Measurements from ENCODE around the gene SYCN. TPM values are rescaled to one million over a fixed set of nuclear protein-coding genes. Genes with fewer than 3 reads are reported as not detected.

Gene SYCN
- polyA plus RNA-seq, 6 donors from 2014 or later, result not detected

GRCh38 chr19:39158646-39159260 lies 45.3 kb downstream of the SYCN start:
- Mint-ChIP-seq H3K4me1 (peaks cover 18 to 32% (median 20%) of the 10 kb centered on the region in 3 donors), H3K4me3 (no peak overlapping the region), H3K27me3 (no peaks in the 10 kb centered on the region), H3K36me3 (no peaks in the 10 kb centered on the region), H3K9me3 (no peaks in the 10 kb centered on the region), H3K27ac (no peak overlapping the region)
- DNase-seq (no peak), ATAC-seq (ENCODE audit: low read depth in 2 of 2) (no peak)

GRCh38 chr19:39157997-39158389 lies 46.1 kb downstream of the SYCN start:
- peak overlapping the region in 1 of 6 donors; percentile 26 for H3K27ac Mint-ChIP-seq
- peaks cover 18 to 33% (median 18%) of the 10 kb centered on the region in 3 donors for H3K4me1 Mint-ChIP-seq
- no peaks in the 10 kb centered on the region for H3K9me3 Mint-ChIP-seq

GRCh38 chr19:39157275-39157996 lies 46.6 kb downstream of the SYCN start:
- ATAC-seq (ENCODE audit: low read depth in 2 of 2), result no peak
- Mint-ChIP-seq H3K36me3 (no peaks in the 10 kb centered on the region), H3K27me3 (no peaks in the 10 kb centered on the region), H3K4me1 (peaks cover 15 to 28% (median 18%) of the 10 kb centered on the region in 3 donors), H3K27ac (peak overlapping the region in 1 of 6 donors; percentile 26), H3K4me3 (no peak overlapping the region), H3K9me3 (no peaks in the 10 kb centered on the region)
- DNase-seq, result no peak

More at GRCh38 chr19:39157997-39158389, 46.1 kb downstream of the SYCN start:
- DNase-seq (no peak), ATAC-seq (ENCODE audit: low read depth in 2 of 2) (no peak)
- Mint-ChIP-seq H3K4me3 (no peak overlapping the region), H3K36me3 (no peaks in the 10 kb centered on the region), H3K27me3 (no peaks in the 10 kb centered on the region)

GRCh38 chr19:39156326-39157230 lies 47.5 kb downstream of the SYCN start:
- H3K4me1 Mint-ChIP-seq, result peaks cover 15 to 25% (median 18%) of the 10 kb centered on the region in 3 donors
- no peak overlapping the region for H3K27ac Mint-ChIP-seq
- H3K9me3 Mint-ChIP-seq, result no peaks in the 10 kb centered on the region
- ATAC-seq (ENCODE audit: low read depth in 2 of 2) (no peak), DNase-seq (no peak)
- H3K36me3 Mint-ChIP-seq, result no peaks in the 10 kb centered on the region
- H3K4me3 Mint-ChIP-seq, result no peak overlapping the region
- no peaks in the 10 kb centered on the region for H3K27me3 Mint-ChIP-seq

GRCh38 chr19:39155741-39156140 lies 48.3 kb downstream of the SYCN start:
- no peak for DNase-seq
- ATAC-seq (ENCODE audit: low read depth in 2 of 2), result no peak
- peak overlapping the region in 1 of 6 donors; percentile 88 for H3K27ac Mint-ChIP-seq
- no peaks in the 10 kb centered on the region for H3K27me3 Mint-ChIP-seq
- no peaks in the 10 kb centered on the region for H3K36me3 Mint-ChIP-seq
- H3K4me1 Mint-ChIP-seq, result peaks cover 18 to 27% (median 23%) of the 10 kb centered on the region in 3 donors
- H3K4me3 Mint-ChIP-seq, result no peak overlapping the region
- H3K9me3 Mint-ChIP-seq, result no peaks in the 10 kb centered on the region

- H3K36me3 Mint-ChIP-seq, result no peaks in the 10 kb centered on the region
- no peaks in the 10 kb centered on the region for H3K9me3 Mint-ChIP-seq
These were observed 48.9 kb downstream of the SYCN start for GRCh38 chr19:39155114-39155700.

GRCh38 chr19:39154629-39155100 lies 49.4 kb downstream of the SYCN start:
- H3K9me3 Mint-ChIP-seq, result no peaks in the 10 kb centered on the region
- H3K4me1 Mint-ChIP-seq, result peaks cover 19 to 30% (median 28%) of the 10 kb centered on the region in 3 donors
- no peak for ATAC-seq (ENCODE audit: low read depth in 2 of 2)
- no peaks in the 10 kb centered on the region for H3K27me3 Mint-ChIP-seq
- H3K27ac Mint-ChIP-seq, result no peak overlapping the region
- no peak for DNase-seq
- no peak overlapping the region for H3K4me3 Mint-ChIP-seq
- no peaks in the 10 kb centered on the region for H3K36me3 Mint-ChIP-seq

More at GRCh38 chr19:39155114-39155700, 48.9 kb downstream of the SYCN start:
- Mint-ChIP-seq H3K27me3 (no peaks in the 10 kb centered on the region), H3K4me3 (no peak overlapping the region), H3K27ac (no peak overlapping the region), H3K4me1 (peaks cover 19 to 28% (median 28%) of the 10 kb centered on the region in 3 donors)
- DNase-seq (no peak), ATAC-seq (ENCODE audit: low read depth in 2 of 2) (no peak)

GRCh38 chr19:39154100-39154628 lies 49.9 kb downstream of the SYCN start:
- ATAC-seq (ENCODE audit: low read depth in 2 of 2), result no peak
- no peak overlapping the region for H3K4me3 Mint-ChIP-seq

More at GRCh38 chr19:39154100-39154628, 49.9 kb downstream of the SYCN start:
- DNase-seq, result no peak
- H3K4me1 Mint-ChIP-seq, result peaks cover 19 to 30% (median 28%) of the 10 kb centered on the region in 3 donors
- no peak overlapping the region for H3K27ac Mint-ChIP-seq
- H3K9me3 Mint-ChIP-seq, result no peaks in the 10 kb centered on the region
- H3K36me3 Mint-ChIP-seq, result no peaks in the 10 kb centered on the region
- H3K27me3 Mint-ChIP-seq, result no peaks in the 10 kb centered on the region

Other genes starting within 250 kb of the SYCN start
- gene FBXO17, start 228.5 kb downstream of the SYCN start, polyA plus RNA-seq (ENCODE audit: low read depth in 6 of 6), result not detected
- not detected for gene FBXO27, start 171.7 kb downstream of the SYCN start, polyA plus RNA-seq (ENCODE audit: low read depth in 6 of 6)
- not detected for gene ACP7, start 119.9 kb downstream of the SYCN start, polyA plus RNA-seq (ENCODE audit: low read depth in 6 of 6)
- 1 to 10 TPM in 5 of 6 donors, under 1 TPM in 1; 0.09 to 2.6 (median 1.7) TPM for gene PAK4, start 78.5 kb downstream of the SYCN start, polyA plus RNA-seq (ENCODE audit: low read depth in 6 of 6)
- gene NCCRP1, start 7.3 kb downstream of the SYCN start, polyA plus RNA-seq (ENCODE audit: low read depth in 6 of 6), result not detected
- not detected for gene IFNL3, start 40.7 kb upstream of the SYCN start, polyA plus RNA-seq (ENCODE audit: low read depth in 6 of 6)
- not detected for gene IFNL4, start 44.6 kb upstream of the SYCN start, polyA plus RNA-seq (ENCODE audit: low read depth in 6 of 6)
- not detected for gene IFNL2, start 64.1 kb upstream of the SYCN start, polyA plus RNA-seq (ENCODE audit: low read depth in 6 of 6)
- gene IFNL1, start 92.1 kb upstream of the SYCN start, polyA plus RNA-seq (ENCODE audit: low read depth in 6 of 6), result not detected
- 1 to 10 TPM in 5 of 6 donors, not detected in 1; 1.0 to 2.2 (median 1.6) TPM for gene LRFN1, start 116.6 kb upstream of the SYCN start, polyA plus RNA-seq (ENCODE audit: low read depth in 6 of 6)
- gene GMFG, start 131.8 kb upstream of the SYCN start, polyA plus RNA-seq (ENCODE audit: low read depth in 6 of 6), result 1,000 to 10,000 TPM in 1 of 6 donors, 100 to 1,000 TPM in 5; 750 to 1,029 (median 856) TPM
- 10 to 100 TPM in 3 of 6 donors, 1 to 10 TPM in 3; 6.2 to 20.5 (median 9.7) TPM for gene SAMD4B, start 138.2 kb upstream of the SYCN start, polyA plus RNA-seq (ENCODE audit: low read depth in 6 of 6)
- 10 to 100 TPM; 11.6 to 62.4 (median 41.0) TPM for gene PAF1, start 186.8 kb upstream of the SYCN start, polyA plus RNA-seq (ENCODE audit: low read depth in 6 of 6)
- 10 to 100 TPM; 31.9 to 68.1 (median 57.5) TPM for gene MED29, start 187.1 kb upstream of the SYCN start, polyA plus RNA-seq (ENCODE audit: low read depth in 6 of 6)
- gene ZFP36, start 202.6 kb upstream of the SYCN start, polyA plus RNA-seq (ENCODE audit: low read depth in 6 of 6), result 100 to 1,000 TPM; 291 to 784 (median 445) TPM
- gene PLEKHG2, start 208.4 kb upstream of the SYCN start, polyA plus RNA-seq (ENCODE audit: low read depth in 6 of 6), result 1 to 10 TPM in 5 of 6 donors, not detected in 1; 2.5 to 8.3 (median 4.7) TPM
- gene RPS16, start 231.7 kb upstream of the SYCN start, polyA plus RNA-seq (ENCODE audit: low read depth in 6 of 6), result 1,000 to 10,000 TPM; 1,393 to 2,131 (median 1,793) TPM
- 100 to 1,000 TPM in 1 of 6 donors, 10 to 100 TPM in 5; 48.1 to 119 (median 81.6) TPM for gene SUPT5H, start 241.3 kb upstream of the SYCN start, polyA plus RNA-seq (ENCODE audit: low read depth in 6 of 6)

Measured in naive B cell (primary cell).